Effector memory CD4-positive, alpha-beta T cell (primary cell): ENCODE measurements around the gene ARL6IP5.

Experiments
- DNase-seq, 3 donors: peaks; one replicate each; pipeline ENCODE4 v3.0.0-alpha.2; 2020
- H3K27ac ChIP-seq: 2 replicates; pipeline ENCODE4 v1.7.0; 2013; ENCODE audit warnings: mild to moderate bottlenecking, low read length, moderate library complexity; ENCODE audit not compliant: insufficient read depth, poor library complexity, severe bottlenecking
- H3K27me3 ChIP-seq: replicated peaks from 2 replicates; pipeline ENCODE4 v1.7.0; 2013; ENCODE audit warnings: mild to moderate bottlenecking, low read length; ENCODE audit not compliant: insufficient read depth, control insufficient read depth, poor library complexity, severe bottlenecking
- H3K36me3 ChIP-seq: 2 replicates; pipeline ENCODE4 v1.7.0; 2013; ENCODE audit warnings: mild to moderate bottlenecking, low read length, moderate library complexity; ENCODE audit not compliant: control insufficient read depth, insufficient read depth
- H3K4me1 ChIP-seq: 2 replicates; pipeline ENCODE4 v1.7.0; 2013; ENCODE audit warnings: low read length, mild to moderate bottlenecking; ENCODE audit not compliant: control insufficient read depth, insufficient read depth, poor library complexity, severe bottlenecking
- H3K4me3 ChIP-seq: 2 replicates; pipeline ENCODE4 v1.7.0; 2013; ENCODE audit warnings: low read length, low read depth, mild to moderate bottlenecking; ENCODE audit not compliant: insufficient read depth, poor library complexity, severe bottlenecking
- H3K9me3 ChIP-seq: 2 replicates; pipeline ENCODE4 v1.7.0; 2013; ENCODE audit warnings: mild to moderate bottlenecking, low read length, moderate library complexity; ENCODE audit not compliant: control insufficient read depth

The ARL6IP5 gene

DNA sequence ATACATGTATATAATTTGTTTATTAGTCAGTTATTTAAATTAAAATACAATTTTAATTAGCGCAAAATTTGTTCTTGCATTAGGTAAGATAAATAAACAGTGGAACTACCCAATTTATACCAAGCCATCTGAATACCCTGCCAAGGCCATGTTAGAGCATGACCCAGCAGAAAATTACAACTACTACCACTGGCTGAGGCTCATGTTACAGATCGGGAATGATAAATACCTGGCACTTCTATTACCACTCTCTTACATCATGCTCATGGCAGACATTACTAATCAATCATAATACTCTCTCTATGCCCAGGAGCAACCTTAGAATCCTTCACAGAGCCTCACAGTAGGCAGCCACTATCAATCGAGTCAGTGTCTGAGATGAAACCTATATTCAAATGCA, 58.9 kb downstream of the ARL6IP5 start:
- Histone ChIP-seq H3K36me3 (no peaks in the 10 kb centered on the region), H3K4me3 (no peak overlapping the region), H3K4me1 (no peaks in the 10 kb centered on the region), H3K9me3 (no peaks in the 10 kb centered on the region), H3K27me3 (no peaks in the 10 kb centered on the region), H3K27ac (no peak overlapping the region)
- DNase-seq, result no peak

DNA sequence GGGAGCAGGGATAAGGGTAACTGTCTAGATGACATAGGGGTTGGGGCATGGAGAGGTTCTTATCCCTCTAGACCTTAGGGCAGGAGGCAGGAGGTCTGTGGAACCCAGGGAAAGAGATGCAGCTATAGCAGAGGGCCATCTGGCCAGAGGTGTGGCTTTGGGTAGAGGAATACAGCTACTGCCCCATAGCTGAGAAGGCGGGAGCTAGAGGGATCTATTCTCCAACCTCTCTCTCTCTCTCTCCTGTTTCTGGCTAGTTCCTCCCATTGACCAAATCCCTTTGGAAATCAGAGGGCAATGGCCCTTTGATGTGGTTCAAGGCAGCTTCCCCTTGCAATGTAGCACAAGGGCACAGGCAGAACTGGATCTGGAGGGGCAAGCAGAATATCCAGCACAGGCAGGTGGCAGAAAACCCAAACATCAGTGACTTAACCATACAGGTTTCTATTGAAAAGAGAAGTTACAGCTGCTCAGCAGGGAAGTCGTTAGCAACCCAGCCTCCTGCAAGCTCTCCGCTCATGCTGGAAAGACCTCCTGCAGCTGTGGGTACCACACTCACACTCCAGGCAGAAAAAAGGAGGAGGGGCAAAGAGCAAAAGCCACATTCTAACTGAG, 60.0 kb downstream of the ARL6IP5 start:
- H3K27ac ChIP-seq, result no peak overlapping the region
- H3K4me1 ChIP-seq, result no peaks in the 10 kb centered on the region
- H3K27me3 ChIP-seq, result no peaks in the 10 kb centered on the region
- no peak overlapping the region for H3K4me3 ChIP-seq
- no peaks in the 10 kb centered on the region for H3K9me3 ChIP-seq
- no peaks in the 10 kb centered on the region for H3K36me3 ChIP-seq
- no peak for DNase-seq

DNA sequence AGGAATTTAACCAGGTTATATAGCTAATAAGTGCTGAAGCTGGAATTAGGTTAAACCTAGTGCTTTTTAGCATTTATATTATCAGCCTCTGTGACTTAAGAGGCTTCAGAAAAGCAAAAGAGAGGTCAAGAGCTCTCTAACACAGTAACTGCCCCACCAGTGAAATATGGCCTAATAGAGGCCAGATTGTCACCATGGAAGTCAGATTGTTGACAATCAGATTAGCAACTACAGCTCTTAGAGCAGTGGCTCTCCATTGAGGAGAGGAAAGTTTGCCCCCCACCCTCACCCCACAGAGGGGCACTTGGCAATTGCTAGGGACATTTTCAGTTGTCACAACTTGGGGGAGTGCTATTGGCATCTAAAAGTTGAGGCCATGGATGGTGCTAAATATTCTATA, 61.0 kb downstream of the ARL6IP5 start:
- H3K4me1 ChIP-seq, result no peaks in the 10 kb centered on the region
- H3K27me3 ChIP-seq, result no peaks in the 10 kb centered on the region
- H3K36me3 ChIP-seq, result no peaks in the 10 kb centered on the region
- no peaks in the 10 kb centered on the region for H3K9me3 ChIP-seq
- no peak overlapping the region for H3K4me3 ChIP-seq
- no peak overlapping the region for H3K27ac ChIP-seq
- DNase-seq, result no peak

DNA sequence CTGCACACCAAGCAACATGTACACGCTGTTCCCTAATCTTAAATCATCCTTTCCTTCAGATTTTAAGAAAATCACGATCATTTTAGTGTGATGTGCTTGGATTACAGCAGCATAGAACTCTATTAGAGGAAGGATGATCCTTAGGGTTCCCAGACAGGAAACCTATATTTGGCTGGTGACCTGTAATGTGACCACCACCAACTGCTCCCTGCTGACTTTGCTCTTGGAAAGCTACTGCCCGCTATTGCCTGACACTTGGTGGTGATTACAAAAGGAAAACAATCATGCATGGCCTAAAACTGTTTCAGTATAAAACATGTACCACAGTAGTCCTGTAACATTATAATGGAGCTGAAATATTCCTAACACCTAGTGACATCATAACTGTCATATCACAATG, 64.8 kb downstream of the ARL6IP5 start:
- Histone ChIP-seq H3K36me3 (no peaks in the 10 kb centered on the region), H3K27ac (no peak overlapping the region), H3K4me1 (no peaks in the 10 kb centered on the region), H3K27me3 (no peaks in the 10 kb centered on the region), H3K4me3 (no peak overlapping the region), H3K9me3 (no peaks in the 10 kb centered on the region)
- no peak for DNase-seq
